GM23338 (cell line): ENCODE results near the gene TMEM209.

Source experiments
- CREB1 ChIP-seq: fragments of 250-450 bp; sonication (Bioruptor Pico); IDR thresholded peaks from 2 replicates; pipeline ENCODE4 v1.5.0; 2020; ENCODE audit warnings: low read depth, mild to moderate bottlenecking, moderate library complexity
- CTCF ChIP-seq, 2 experiments: fragments of 200-600 bp in 1 of 2; sonication (generic) in 1 of 2; conservative IDR thresholded peaks; 2 replicates each; pipeline versions ENCODE4 v1.5.1 to v1.6.1; 2016 to 2017; ENCODE audit warnings: antibody characterized with exemption in 2 of 2, low read depth in 2 of 2, mild to moderate bottlenecking in 2 of 2, moderate library complexity in 1 of 2
- ETS1 ChIP-seq: IDR thresholded peaks from 2 replicates; pipeline ENCODE4 v1.6.1; 2016; ENCODE audit warnings: antibody characterized with exemption
- EZH2 ChIP-seq: fragments of 200-600 bp; sonication (generic); IDR thresholded peaks from one replicate; pipeline ENCODE4 v1.8.0; 2017; ENCODE audit warnings: antibody characterized with exemption, mild to moderate bottlenecking, low read depth; ENCODE audit not compliant: unreplicated experiment
- EZH2phosphoT487 ChIP-seq: fragments of 200-600 bp; sonication (generic); IDR thresholded peaks from one replicate; pipeline ENCODE4 v1.8.1; 2018; ENCODE audit warnings: antibody characterized with exemption; ENCODE audit not compliant: unreplicated experiment
- JUNB ChIP-seq: IDR thresholded peaks from one replicate; pipeline ENCODE4 v1.6.1; 2016; ENCODE audit warnings: antibody characterized with exemption; ENCODE audit not compliant: unreplicated experiment
- NANOG ChIP-seq: IDR thresholded peaks from 2 replicates; pipeline ENCODE4 v1.6.1; 2016; ENCODE audit warnings: antibody characterized with exemption, borderline replicate concordance
- POLR2AphosphoS5 ChIP-seq: IDR thresholded peaks from 2 replicates; pipeline ENCODE4 v1.6.1; 2016; ENCODE audit warnings: antibody characterized with exemption, low read depth
- REST ChIP-seq: IDR thresholded peaks from one replicate; pipeline ENCODE4 v1.6.1; 2018; ENCODE audit warnings: antibody characterized with exemption; ENCODE audit not compliant: unreplicated experiment
- STAT1 ChIP-seq: IDR thresholded peaks from one replicate; pipeline ENCODE4 v1.6.1; 2016; ENCODE audit warnings: antibody characterized with exemption; ENCODE audit not compliant: unreplicated experiment
- ZNF114 ChIP-seq: fragments of 250-450 bp; sonication (Bioruptor Pico); IDR thresholded peaks from 2 replicates; pipeline ENCODE4 v1.5.0; 2020; ENCODE audit warnings: mild to moderate bottlenecking, moderate library complexity
- ZNF331 ChIP-seq: fragments of 250-450 bp; sonication (Bioruptor Pico); IDR thresholded peaks from 2 replicates; pipeline ENCODE4 v1.5.0; 2020; ENCODE audit warnings: low read depth, mild to moderate bottlenecking, moderate library complexity

- TF ChIP-seq CTCF (conservative IDR thresholded peaks at IDR 0.05; ENCODE audit: low read depth in 2 of 2) (no peak), POLR2AphosphoS5 (no peak), EZH2phosphoT487 (no peak), EZH2 (no peak), ZNF114 (no peak), REST (no peak), STAT1 (no peak), ETS1 (no peak), NANOG (no peak), JUNB (no peak), ZNF331 (CRISPR knock-in tag) (no peak), CREB1 (no peak)
These were observed 3.3 kb upstream of the TMEM209 start for GRCh38 chr7:130208516-130208915.
